Loucy (cell line): ENCODE measurements around the gene ORAI1.
"Not testable (repeated sequence)": the region's sequence is repeated elsewhere in the genome, so short reads cannot be mapped to it uniquely, and the experiment has no call there.

ENCODE experiments used
- H2AFZ ChIP-seq: fragments of 200-600 bp; sonication (generic); 2 replicates; pipeline ENCODE4 v1.6.0; 2016; ENCODE audit warnings: antibody characterized with exemption, mild to moderate bottlenecking, low read length, moderate library complexity
- H3F3A ChIP-seq: fragments of 200-600 bp; 2 replicates; pipeline ENCODE4 v1.6.0; 2016; ENCODE audit warnings: antibody characterized with exemption, low read depth, mild to moderate bottlenecking
- H3K27me3 ChIP-seq: fragments of 200-600 bp; sonication (generic); 2 replicates; pipeline ENCODE4 v1.6.1; 2014; ENCODE audit warnings: low read length, mild to moderate bottlenecking; ENCODE audit not compliant: insufficient read depth, poor library complexity, severe bottlenecking
- H3K36me3 ChIP-seq: fragments of 200-600 bp; sonication (generic); 2 replicates; pipeline ENCODE4 v1.6.1; 2016; ENCODE audit warnings: low read length; ENCODE audit not compliant: insufficient read depth
- H3K4me1 ChIP-seq: fragments of 200-600 bp; sonication (generic); 2 replicates; pipeline ENCODE4 v1.5.1; 2014; ENCODE audit warnings: low read length, mild to moderate bottlenecking; ENCODE audit not compliant: insufficient read depth, poor library complexity, severe bottlenecking
- H3K4me2 ChIP-seq: fragments of 200-600 bp; sonication (generic); 2 replicates; pipeline ENCODE4 v1.6.0; 2014; ENCODE audit warnings: antibody characterized with exemption, low read length, low read depth, mild to moderate bottlenecking; ENCODE audit not compliant: poor library complexity, severe bottlenecking
- H3K4me3 ChIP-seq: fragments of 200-600 bp; sonication (generic); 2 replicates; pipeline ENCODE4 v1.5.1; 2014; ENCODE audit warnings: low read length, mild to moderate bottlenecking, mixed read lengths; ENCODE audit not compliant: poor library complexity, severe bottlenecking
- H3K79me2 ChIP-seq: fragments of 200-600 bp; sonication (generic); 2 replicates; pipeline ENCODE4 v1.6.1; 2014; ENCODE audit warnings: low read length; ENCODE audit not compliant: insufficient read depth
- H3K9ac ChIP-seq: fragments of 200-600 bp; sonication (generic); 2 replicates; pipeline ENCODE4 v1.6.0; 2014; ENCODE audit warnings: mild to moderate bottlenecking, low read depth, low read length, moderate library complexity; ENCODE audit not compliant: poor library complexity, severe bottlenecking
- H3K9me2 ChIP-seq: fragments of 200-600 bp; sonication (generic); replicated peaks from 2 replicates; pipeline ENCODE4 v1.6.1; 2016; ENCODE audit warnings: low read depth, low read length, mixed read lengths
- H3K9me3 ChIP-seq: fragments of 200-600 bp; sonication (generic); 2 replicates; pipeline ENCODE4 v1.6.1; 2014; ENCODE audit warnings: mild to moderate bottlenecking, antibody characterized with exemption, low read length, low read depth; ENCODE audit not compliant: insufficient read depth
- H4K20me1 ChIP-seq: fragments of 200-600 bp; sonication (generic); 2 replicates; pipeline ENCODE4 v1.6.0; 2014; ENCODE audit warnings: antibody characterized with exemption, low read length, mild to moderate bottlenecking; ENCODE audit not compliant: insufficient read depth, poor library complexity, severe bottlenecking
- EZH2phosphoT487 ChIP-seq: fragments of 200-600 bp; IDR thresholded peaks from 2 replicates; pipeline ENCODE4 v1.6.1; 2018; ENCODE audit warnings: antibody characterized with exemption, mild to moderate bottlenecking, moderate library complexity, borderline replicate concordance
- TF ChIP-seq, protein P1 (sequence below): fragments of 200-600 bp; sonication (generic); conservative IDR thresholded peaks from 2 replicates; pipeline ENCODE4 v1.5.1; 2014; ENCODE audit warnings: mild to moderate bottlenecking, antibody characterized with exemption, low read length

ORAI1 gene

DNA sequence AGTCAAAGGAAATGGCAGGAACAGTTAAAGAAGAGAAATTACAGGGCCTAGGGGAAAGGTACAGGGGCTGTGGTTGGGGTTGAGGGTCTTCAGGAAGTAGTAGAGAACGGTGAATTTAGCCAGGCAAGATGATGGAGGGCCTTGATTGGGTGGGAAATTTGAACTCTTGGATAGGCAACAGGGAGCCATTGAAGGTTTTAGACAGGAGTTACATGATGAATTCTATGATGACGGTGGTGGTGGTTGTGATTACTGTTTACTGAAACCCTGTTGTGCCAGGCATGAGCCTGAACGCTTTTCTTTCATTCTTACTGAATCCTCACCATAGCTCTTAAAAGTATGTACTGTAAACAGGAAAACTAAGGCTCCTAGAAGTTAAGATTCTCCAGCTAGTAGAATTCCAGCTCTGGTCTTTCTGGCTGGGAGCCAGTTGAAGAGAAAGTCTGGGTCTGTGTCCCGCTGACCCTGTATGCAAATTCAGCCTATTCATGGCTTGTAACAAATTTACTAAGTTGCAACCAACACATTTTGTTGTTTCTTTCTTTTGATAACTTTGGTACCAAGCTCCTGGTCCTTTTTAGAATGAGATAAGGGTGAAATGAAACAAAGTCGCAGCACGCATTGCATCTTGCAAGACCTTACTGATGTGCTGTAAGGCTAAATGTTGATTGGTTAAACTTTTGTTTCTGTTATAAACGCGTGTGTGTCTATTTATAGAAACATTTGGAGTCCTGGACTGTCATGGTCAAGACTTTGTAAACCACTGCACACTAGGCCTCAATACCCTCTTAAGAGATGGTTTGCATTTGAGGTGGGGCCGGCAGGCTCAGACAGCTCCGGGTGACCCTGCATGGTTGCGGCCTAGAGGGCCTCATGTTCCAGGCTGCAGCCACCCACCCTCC, 6.0 kb downstream of the ORAI1 start:
- Histone ChIP-seq H3K4me1 (peaks cover 60% of the 10 kb centered on the region), H3K9me2 (no peaks in the 10 kb centered on the region), H3K4me3 (peak overlapping the region; percentile 52), H3K9me3 (no peaks in the 10 kb centered on the region), H2AFZ (no peak overlapping the region), H4K20me1 (peaks cover 47% of the 10 kb centered on the region), H3K36me3 (no peaks in the 10 kb centered on the region), H3K9ac (peak overlapping the region; percentile 21), H3F3A (no peaks in the 10 kb centered on the region), H3K79me2 (peaks cover 90% of the 10 kb centered on the region), H3K4me2 (peak overlapping the region; percentile 98), H3K27me3 (no peaks in the 10 kb centered on the region)
- TF ChIP-seq EZH2phosphoT487: no peak
- TF ChIP-seq, protein P1, sequence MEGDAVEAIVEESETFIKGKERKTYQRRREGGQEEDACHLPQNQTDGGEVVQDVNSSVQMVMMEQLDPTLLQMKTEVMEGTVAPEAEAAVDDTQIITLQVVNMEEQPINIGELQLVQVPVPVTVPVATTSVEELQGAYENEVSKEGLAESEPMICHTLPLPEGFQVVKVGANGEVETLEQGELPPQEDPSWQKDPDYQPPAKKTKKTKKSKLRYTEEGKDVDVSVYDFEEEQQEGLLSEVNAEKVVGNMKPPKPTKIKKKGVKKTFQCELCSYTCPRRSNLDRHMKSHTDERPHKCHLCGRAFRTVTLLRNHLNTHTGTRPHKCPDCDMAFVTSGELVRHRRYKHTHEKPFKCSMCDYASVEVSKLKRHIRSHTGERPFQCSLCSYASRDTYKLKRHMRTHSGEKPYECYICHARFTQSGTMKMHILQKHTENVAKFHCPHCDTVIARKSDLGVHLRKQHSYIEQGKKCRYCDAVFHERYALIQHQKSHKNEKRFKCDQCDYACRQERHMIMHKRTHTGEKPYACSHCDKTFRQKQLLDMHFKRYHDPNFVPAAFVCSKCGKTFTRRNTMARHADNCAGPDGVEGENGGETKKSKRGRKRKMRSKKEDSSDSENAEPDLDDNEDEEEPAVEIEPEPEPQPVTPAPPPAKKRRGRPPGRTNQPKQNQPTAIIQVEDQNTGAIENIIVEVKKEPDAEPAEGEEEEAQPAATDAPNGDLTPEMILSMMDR: no peak

DNA sequence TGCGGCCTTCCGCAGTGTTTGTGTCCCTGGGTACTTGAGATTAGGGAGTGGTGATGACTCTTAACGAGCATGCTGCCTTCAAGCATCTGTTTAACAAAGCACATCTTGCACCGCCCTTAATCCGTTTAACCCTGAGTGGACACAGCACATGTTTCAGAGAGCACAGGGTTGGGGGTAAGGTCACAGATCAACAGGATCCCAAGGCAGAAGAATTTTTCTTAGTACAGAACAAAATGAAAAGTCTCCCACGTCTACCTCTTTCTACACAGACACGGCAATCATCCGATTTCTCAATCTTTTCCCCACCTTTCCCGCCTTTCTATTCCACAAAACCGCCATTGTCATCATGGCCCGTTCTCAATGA, 7.5 kb downstream of the ORAI1 start:
- not testable (repeated sequence) for H3K36me3 ChIP-seq

DNA sequence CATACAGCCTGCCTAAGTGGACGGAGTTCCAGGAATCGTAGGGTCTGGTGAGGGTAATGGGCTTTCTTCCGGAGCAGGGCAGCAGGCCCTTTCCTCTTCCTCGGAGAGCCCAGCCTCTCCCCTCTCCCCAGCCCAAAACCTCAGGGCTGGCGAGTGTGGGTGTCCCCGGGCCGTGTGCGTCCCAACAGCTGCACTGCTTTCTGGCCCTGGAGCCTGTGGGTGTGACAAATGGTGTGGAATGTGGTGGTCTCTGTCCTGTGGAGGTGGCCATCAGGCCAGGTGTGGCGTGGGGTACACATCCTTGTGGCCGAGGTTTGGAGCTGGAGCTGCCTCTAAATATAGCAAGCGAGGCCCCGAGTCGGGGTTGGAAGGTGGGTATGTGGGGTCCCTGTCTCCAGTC, 8.5 kb downstream of the ORAI1 start:
- no peak overlapping the region for H3K9ac ChIP-seq
- no peaks in the 10 kb centered on the region for H3K9me2 ChIP-seq
- H4K20me1 ChIP-seq: peaks cover 25% of the 10 kb centered on the region
- no peaks in the 10 kb centered on the region for H3F3A ChIP-seq
- no peak for TF ChIP-seq EZH2phosphoT487
- TF ChIP-seq, protein P1: no peak
- H3K36me3 ChIP-seq: no peaks in the 10 kb centered on the region
- no peak overlapping the region for H2AFZ ChIP-seq
- H3K27me3 ChIP-seq: no peaks in the 10 kb centered on the region
- peaks cover 55% of the 10 kb centered on the region for H3K4me1 ChIP-seq
- H3K4me2 ChIP-seq: no peak overlapping the region
- no peaks in the 10 kb centered on the region for H3K9me3 ChIP-seq
- no peak overlapping the region for H3K4me3 ChIP-seq
- H3K79me2 ChIP-seq: peaks cover 87% of the 10 kb centered on the region

More for the DNA sequence above, 7.5 kb downstream of the ORAI1 start:
- Histone ChIP-seq H3K4me1 (peaks cover 64% of the 10 kb centered on the region), H3K79me2 (peaks cover 90% of the 10 kb centered on the region), H4K20me1 (peaks cover 34% of the 10 kb centered on the region)
- H3F3A ChIP-seq, H3K9me3 ChIP-seq, H2AFZ ChIP-seq, H3K4me3 ChIP-seq, H3K4me2 ChIP-seq, H3K9me2 ChIP-seq, H3K9ac ChIP-seq, H3K27me3 ChIP-seq: not testable (repeated sequence)
